ENCODE data around the gene ARAP3. TPM values are rescaled to one million over a fixed set of nuclear protein-coding genes. Genes with fewer than 3 reads are reported as not detected.

Gene ARAP3
- total RNA-seq, 1 experiment from 2014 or later: 19.8 TPM

- intact Hi-C loops (cut with micrococcal nuclease): no loop called here
- Mint-ChIP-seq H3K36me3 (ENCODE audit: insufficient read depth, unreplicated experiment) (no peaks in the 10 kb centered on the region), H3K4me3 (ENCODE audit: unreplicated experiment) (no peak overlapping the region), H3K27ac (ENCODE audit: low read depth, unreplicated experiment) (no peak overlapping the region), H3K9me3 (ENCODE audit: unreplicated experiment) (no peaks in the 10 kb centered on the region), H3K27me3 (ENCODE audit: insufficient read depth, unreplicated experiment) (no peaks in the 10 kb centered on the region), H3K4me1 (ENCODE audit: insufficient read depth, unreplicated experiment) (no peaks in the 10 kb centered on the region)
- no peak for TF ChIP-seq CTCF (IDR thresholded peaks at IDR 0.05; ENCODE audit: unreplicated experiment)
- no peak for DNase-seq (ENCODE audit: unreplicated experiment)
- no TSS peak for BruUV-seq (replicated peaks)
- ChIA-PET CTCF (interaction anchor here (0.6 to 4.2 kb wide), 2 partner anchors 73 to 157 kb away, joined by 3 to 20 read pairs; partner anchors contain the start of gene PCDH1), POLR2A (interaction anchor here (0.7 to 1.4 kb wide), 4 partner anchors 9 to 246 kb away, joined by 3 read pairs; partner anchors contain the start of gene RNF14)
These were observed 40.2 kb upstream of the ARAP3 start for GRCh38 chr5:141722266-141722665.

- Mint-ChIP-seq H3K36me3 (ENCODE audit: insufficient read depth, unreplicated experiment) (no peaks in the 10 kb centered on the region), H3K4me3 (ENCODE audit: unreplicated experiment) (no peak overlapping the region), H3K27ac (ENCODE audit: low read depth, unreplicated experiment) (no peak overlapping the region), H3K9me3 (ENCODE audit: unreplicated experiment) (no peaks in the 10 kb centered on the region), H3K27me3 (ENCODE audit: insufficient read depth, unreplicated experiment) (no peaks in the 10 kb centered on the region), H3K4me1 (ENCODE audit: insufficient read depth, unreplicated experiment) (peaks cover 37% of the 10 kb centered on the region)
- ChIA-PET POLR2A (interaction anchor here (0.7 to 1.3 kb wide), 3 partner anchors 25 to 135 kb away, joined by 3 to 4 read pairs (median 3); no protein-coding TSS in a partner anchor), CTCF (interaction anchor here (0.6 to 3.1 kb wide), 10 partner anchors 15 to 604 kb away, joined by 3 to 14 read pairs (median 4); no protein-coding TSS in a partner anchor)
- intact Hi-C loops (cut with micrococcal nuclease): no loop called here
- no peak for TF ChIP-seq CTCF (IDR thresholded peaks at IDR 0.05; ENCODE audit: unreplicated experiment)
- no TSS peak for BruUV-seq (replicated peaks)
- peak; percentile 74 for DNase-seq (ENCODE audit: unreplicated experiment)
These were observed 35.0 kb upstream of the ARAP3 start for GRCh38 chr5:141717043-141717442.

GRCh38 chr5:141716468-141716867 is 34.4 kb upstream of the ARAP3 start:
- H3K27ac Mint-ChIP-seq (ENCODE audit: low read depth, unreplicated experiment): no peak overlapping the region
- TF ChIP-seq CTCF (IDR thresholded peaks at IDR 0.05; ENCODE audit: unreplicated experiment): no peak
- no peak overlapping the region for H3K4me3 Mint-ChIP-seq (ENCODE audit: unreplicated experiment)
- no TSS peak for BruUV-seq (replicated peaks)
- CTCF ChIA-PET: interaction anchor here (0.6 to 3.1 kb wide), 10 partner anchors 12 to 605 kb away, joined by 3 to 14 read pairs (median 3); partner anchors contain the start of gene PCDHGA2
- H3K27me3 Mint-ChIP-seq (ENCODE audit: insufficient read depth, unreplicated experiment): no peaks in the 10 kb centered on the region
- no peak for DNase-seq (ENCODE audit: unreplicated experiment)
- POLR2A ChIA-PET: interaction anchor here (0.7 to 1.3 kb wide), 7 partner anchors 15 to 252 kb away, joined by 3 to 5 read pairs (median 3); partner anchors contain the start of gene RNF14
- no peaks in the 10 kb centered on the region for H3K36me3 Mint-ChIP-seq (ENCODE audit: insufficient read depth, unreplicated experiment)
- intact Hi-C loops (cut with micrococcal nuclease): no loop called here
- H3K9me3 Mint-ChIP-seq (ENCODE audit: unreplicated experiment): no peaks in the 10 kb centered on the region
- peaks cover 37% of the 10 kb centered on the region for H3K4me1 Mint-ChIP-seq (ENCODE audit: insufficient read depth, unreplicated experiment)

GRCh38 chr5:141716009-141716408 is 34.0 kb upstream of the ARAP3 start:
- no peaks in the 10 kb centered on the region for H3K36me3 Mint-ChIP-seq (ENCODE audit: insufficient read depth, unreplicated experiment)
- H3K4me1 Mint-ChIP-seq (ENCODE audit: insufficient read depth, unreplicated experiment): peaks cover 37% of the 10 kb centered on the region
- BruUV-seq (replicated peaks): no TSS peak
- intact Hi-C loops (cut with micrococcal nuclease): no loop called here
- no peaks in the 10 kb centered on the region for H3K27me3 Mint-ChIP-seq (ENCODE audit: insufficient read depth, unreplicated experiment)
- POLR2A ChIA-PET: interaction anchor here (0.7 to 2.3 kb wide), 8 partner anchors 16 to 253 kb away, joined by 3 to 7 read pairs (median 4); partner anchors contain the start of gene RNF14
- DNase-seq (ENCODE audit: unreplicated experiment): peak; percentile 92
- no peak overlapping the region for H3K27ac Mint-ChIP-seq (ENCODE audit: low read depth, unreplicated experiment)
- peak overlapping the region; percentile 6 for H3K4me3 Mint-ChIP-seq (ENCODE audit: unreplicated experiment)
- H3K9me3 Mint-ChIP-seq (ENCODE audit: unreplicated experiment): no peaks in the 10 kb centered on the region
- CTCF ChIA-PET: interaction anchor here (0.5 to 3.9 kb wide), 13 partner anchors 11 to 394 kb away, joined by 3 to 37 read pairs (median 3); partner anchors contain the start of genes PCDH1 and PCDHGA2
- TF ChIP-seq CTCF (IDR thresholded peaks at IDR 0.05; ENCODE audit: unreplicated experiment): no peak

All from MCF 10A (cell line).